HG03575 (cell line): ENCODE measurements around the gene EXD2.
"Not testable (repeated sequence)": the region's sequence is repeated elsewhere in the genome, so short reads cannot be mapped to it uniquely, and the experiment has no call there.

Source experiments
- ATAC-seq: cut with Tn5 transposase; IDR thresholded peaks from one replicate; pipeline ENCODE4 v1.9.1; 2021; ENCODE audit not compliant: unreplicated experiment, insufficient number of reproducible peaks, low FRiP score; ENCODE audit errors: extremely low read depth

The EXD2 gene

GRCh38 chr14:69191340-69192111, at the start of gene EXD2:
TSS of gene EXD2 (plus strand) at chr14:69191498. CDS start at chr14:69209471, 17,973 bp downstream.
- ATAC-seq, result peak; percentile 81

GRCh38 chr14:69141550-69141949, 49.7 kb upstream of the EXD2 start:
- no peak for ATAC-seq

GRCh38 chr14:69142101-69142500, 49.2 kb upstream of the EXD2 start:
- no peak for ATAC-seq

GRCh38 chr14:69149461-69150244, 41.6 kb upstream of the EXD2 start:
- no peak for ATAC-seq

GRCh38 chr14:69151458-69152180, 39.7 kb upstream of the EXD2 start:
- ATAC-seq, result no peak

- ATAC-seq, result no peak
Observed at GRCh38 chr14:69152181-69152901, 39.0 kb upstream of the EXD2 start.

- ATAC-seq, result no peak
Observed at GRCh38 chr14:69152902-69153151, 38.5 kb upstream of the EXD2 start, which contains the start of gene DCAF5. TSS of gene DCAF5 (minus strand) at chr14:69153119. CDS start at chr14:69152978, 141 bp downstream.

- ATAC-seq, result no peak
Observed at GRCh38 chr14:69153152-69153872, 38.0 kb upstream of the EXD2 start.

- ATAC-seq, result no peak
Observed at GRCh38 chr14:69153873-69154270, 37.4 kb upstream of the EXD2 start.

- no peak for ATAC-seq
Observed at GRCh38 chr14:69154779-69155178, 36.5 kb upstream of the EXD2 start.

GRCh38 chr14:69156224-69156623, 35.1 kb upstream of the EXD2 start:
- no peak for ATAC-seq

- no peak for ATAC-seq
Observed at GRCh38 chr14:69161590-69161989, 29.7 kb upstream of the EXD2 start.

- not testable (repeated sequence) for ATAC-seq
Observed at GRCh38 chr14:69165787-69166186, 25.5 kb upstream of the EXD2 start.

- no peak for ATAC-seq
Observed at GRCh38 chr14:69170839-69171238, 20.5 kb upstream of the EXD2 start.

GRCh38 chr14:69171569-69171968, 19.7 kb upstream of the EXD2 start:
- ATAC-seq, result no peak

GRCh38 chr14:69175130-69175529, 16.2 kb upstream of the EXD2 start:
- ATAC-seq, result no peak

- no peak for ATAC-seq
Observed at GRCh38 chr14:69181491-69181890, 9.8 kb upstream of the EXD2 start.

GRCh38 chr14:69182580-69182979, 8.7 kb upstream of the EXD2 start:
- ATAC-seq, result not testable (repeated sequence)

GRCh38 chr14:69183735-69184134, 7.6 kb upstream of the EXD2 start:
- no peak for ATAC-seq
